HepG2 (cell line): Measurements from ENCODE around the gene GPS1. TPM values are rescaled to one million over a fixed set of nuclear protein-coding genes. Genes with fewer than 3 reads are reported as not detected.

Experiments
- BRCA1 ChIP-seq: sonication (generic); formaldehyde crosslinking; IDR thresholded peaks from 2 replicates; pipeline ENCODE4 v1.4.0; 2020; ENCODE audit warnings: missing genetic modification reagents
- CC2D1A ChIP-seq: sonication (generic); formaldehyde crosslinking; IDR thresholded peaks from 2 replicates; pipeline ENCODE4 v1.8.1; 2023; ENCODE audit warnings: mild to moderate bottlenecking, missing genetic modification reagents
- EHMT2 ChIP-seq: fragments of 200-600 bp; sonication (generic); IDR thresholded peaks from 2 replicates; pipeline ENCODE4 v1.7.0; 2017; ENCODE audit warnings: antibody characterized with exemption, low read depth, low read length, borderline replicate concordance
- ELF3 ChIP-seq: IDR thresholded peaks from 2 replicates; pipeline ENCODE4 v1.6.1; 2016; ENCODE audit warnings: missing genetic modification reagents, missing compliant biosample characterization
- ESRRA ChIP-seq: sonication (generic); formaldehyde crosslinking; IDR thresholded peaks from 2 replicates; pipeline ENCODE4 v1.5.1; 2020; ENCODE audit warnings: mild to moderate bottlenecking, low read depth, missing genetic modification reagents
- ETV5 ChIP-seq: IDR thresholded peaks from 2 replicates; pipeline ENCODE4 v1.6.1; 2018; ENCODE audit warnings: missing biosample characterization, missing genetic modification reagents, inconsistent platforms, borderline replicate concordance
- KAT2B ChIP-seq: fragments of 150-350 bp; IDR thresholded peaks from 2 replicates; pipeline ENCODE4 v1.6.1; 2014; ENCODE audit warnings: low read depth, low read length, borderline replicate concordance
- MTA3 ChIP-seq: sonication (generic); formaldehyde crosslinking; IDR thresholded peaks from 2 replicates; pipeline ENCODE4 v1.4.0; 2020; ENCODE audit warnings: missing genetic modification reagents
- MYPOP ChIP-seq: sonication (generic); formaldehyde crosslinking; IDR thresholded peaks from 2 replicates; pipeline ENCODE4 v1.8.1; 2023; ENCODE audit warnings: mild to moderate bottlenecking, moderate library complexity, missing genetic modification reagents
- NFYC ChIP-seq: IDR thresholded peaks from 2 replicates; pipeline ENCODE4 v1.6.1; 2016; ENCODE audit warnings: missing genetic modification reagents, missing compliant biosample characterization
- NKX3-1 ChIP-seq: sonication (generic); formaldehyde crosslinking; IDR thresholded peaks from 2 replicates; pipeline ENCODE4 v1.5.0; 2020; ENCODE audit warnings: missing genetic modification reagents
- PBX3 ChIP-seq: sonication (generic); formaldehyde crosslinking; IDR thresholded peaks from 2 replicates; pipeline ENCODE4 v1.8.1; 2023; ENCODE audit warnings: missing genetic modification reagents, inconsistent platforms, borderline replicate concordance
- SOX13 ChIP-seq, 3 experiments: fragments of 450-650 bp in 1 of 3; sonication (generic) in 1 of 3; formaldehyde crosslinking in 1 of 3; IDR thresholded peaks in 2 of 3; conservative IDR thresholded peaks in 1 of 3; 2 replicates each; pipeline versions ENCODE4 v1.5.0 to v1.6.1; 2016 to 2020; ENCODE audit warnings: antibody characterized with exemption in 1 of 3, mild to moderate bottlenecking in 1 of 3, missing compliant biosample characterization in 1 of 3, missing genetic modification reagents in 1 of 3, moderate library complexity in 1 of 3
- SP140L ChIP-seq: sonication (generic); formaldehyde crosslinking; IDR thresholded peaks from 2 replicates; pipeline ENCODE4 v1.4.0; 2020; ENCODE audit warnings: missing genetic modification reagents, borderline replicate concordance
- SRSF9 ChIP-seq: fragments of 200-400 bp; formaldehyde crosslinking; IDR thresholded peaks from 2 replicates; pipeline ENCODE4 v1.6.1; 2018; ENCODE audit warnings: borderline replicate concordance, mild to moderate bottlenecking, low read depth, low read length; ENCODE audit not compliant: insufficient read depth, poor library complexity, severe bottlenecking
- YEATS2 ChIP-seq: sonication (generic); formaldehyde crosslinking; IDR thresholded peaks from 2 replicates; pipeline ENCODE4 v1.4.0; 2020; ENCODE audit warnings: missing genetic modification reagents, borderline replicate concordance
- ZBTB10 ChIP-seq: sonication (generic); formaldehyde crosslinking; IDR thresholded peaks from 2 replicates; pipeline ENCODE4 v1.4.0; 2020; ENCODE audit warnings: missing genetic modification reagents, borderline replicate concordance
- ZNF101 ChIP-seq: sonication (generic); formaldehyde crosslinking; IDR thresholded peaks from 2 replicates; pipeline ENCODE4 v1.4.0; 2020; ENCODE audit warnings: mild to moderate bottlenecking, low read depth, missing genetic modification reagents, borderline replicate concordance
- ZNF317 ChIP-seq: sonication (generic); formaldehyde crosslinking; IDR thresholded peaks from 2 replicates; pipeline ENCODE4 v1.5.0; 2020; ENCODE audit warnings: mild to moderate bottlenecking, missing genetic modification reagents
- ZSCAN29 ChIP-seq: sonication (generic); formaldehyde crosslinking; conservative IDR thresholded peaks from 2 replicates; pipeline ENCODE4 v1.4.0; 2020; ENCODE audit warnings: mild to moderate bottlenecking, missing genetic modification reagents
- polyA plus RNA-seq, 8 experiments: library from polyadenylated mRNA; depleted of rRNA in 3 of 8; stranded (reverse) in 7 of 8; unstranded in 1 of 8; fragments of >200 nt; fragmentation: Illumina TruSeq in 4 of 8; extraction: Trizol in 4 of 8; gene quantifications; 2 replicates each; pipeline versions ENCODE4 v1.2.1 to v1.2.3, GENCODE V29; 2011 to 2016; ENCODE audit warnings: low read depth in 4 of 8, missing spikeins in 1 of 8, mixed read lengths in 1 of 8; ENCODE audit not compliant: insufficient read depth in 1 of 8
- total RNA-seq, 5 experiments: library from RNA; depleted of rRNA; stranded (reverse); fragments of >200 nt; fragmentation: Illumina TruSeq; extraction: Trizol; gene quantifications; 2 replicates each; pipeline ENCODE4 v1.2.3, GENCODE V29; 2016; ENCODE audit warnings: low read depth in 1 of 5
- TF ChIP-seq, protein P1 (sequence below): sonication (generic); formaldehyde crosslinking; IDR thresholded peaks from 2 replicates; pipeline ENCODE4 v1.5.1; 2020; ENCODE audit warnings: missing genetic modification reagents, mild to moderate bottlenecking, borderline replicate concordance

The GPS1 gene
- total and polyA plus RNA-seq, 2 of the 13 experiments (the other 11 are each of a cell fraction or from before 2014, with no cell fraction given), result 124 to 128 TPM

- TF ChIP-seq SRSF9 (no peak), ZBTB10 (no peak), NFYC (CRISPR knock-in tag) (no peak), EHMT2 (no peak), KAT2B (no peak), YEATS2 (0 out of 2 replicates have a peak, but pooled peaks have one; percentile 39), ESRRA (CRISPR knock-in tag) (0 out of 2 replicates have a peak, but pooled peaks have one; percentile 27), PBX3 (no peak), SOX13 (IDR thresholded peaks at IDR 0.05) (no peak), SOX13 (CRISPR knock-in tag; conservative IDR thresholded peaks at IDR 0.05 in 1 of 2, IDR thresholded peaks at IDR 0.05 in 1 of 2) (no peak), ELF3 (CRISPR knock-in tag) (no peak), MYPOP (CRISPR knock-in tag) (no peak), ZSCAN29 (no peak; the same call in 1 of the 2 replicates), NKX3-1 (CRISPR knock-in tag) (no peak), CC2D1A (no peak), MTA3 (CRISPR knock-in tag) (no peak), ZNF317 (no peak; the same call in 1 of the 2 replicates), BRCA1 (CRISPR knock-in tag) (0 out of 2 replicates have a peak, but pooled peaks have one; percentile 51), ZNF101 (CRISPR knock-in tag) (no peak), ETV5 (no peak), SP140L (CRISPR knock-in tag) (no peak)
- TF ChIP-seq, protein P1, sequence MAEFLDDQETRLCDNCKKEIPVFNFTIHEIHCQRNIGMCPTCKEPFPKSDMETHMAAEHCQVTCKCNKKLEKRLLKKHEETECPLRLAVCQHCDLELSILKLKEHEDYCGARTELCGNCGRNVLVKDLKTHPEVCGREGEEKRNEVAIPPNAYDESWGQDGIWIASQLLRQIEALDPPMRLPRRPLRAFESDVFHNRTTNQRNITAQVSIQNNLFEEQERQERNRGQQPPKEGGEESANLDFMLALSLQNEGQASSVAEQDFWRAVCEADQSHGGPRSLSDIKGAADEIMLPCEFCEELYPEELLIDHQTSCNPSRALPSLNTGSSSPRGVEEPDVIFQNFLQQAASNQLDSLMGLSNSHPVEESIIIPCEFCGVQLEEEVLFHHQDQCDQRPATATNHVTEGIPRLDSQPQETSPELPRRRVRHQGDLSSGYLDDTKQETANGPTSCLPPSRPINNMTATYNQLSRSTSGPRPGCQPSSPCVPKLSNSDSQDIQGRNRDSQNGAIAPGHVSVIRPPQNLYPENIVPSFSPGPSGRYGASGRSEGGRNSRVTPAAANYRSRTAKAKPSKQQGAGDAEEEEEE (CRISPR knock-in tag), result no peak
Observed at GRCh38 chr17:82095777-82096708, 44.3 kb downstream of the GPS1 start (continued).
